ENCODE data around the gene TTC28.

DNA sequence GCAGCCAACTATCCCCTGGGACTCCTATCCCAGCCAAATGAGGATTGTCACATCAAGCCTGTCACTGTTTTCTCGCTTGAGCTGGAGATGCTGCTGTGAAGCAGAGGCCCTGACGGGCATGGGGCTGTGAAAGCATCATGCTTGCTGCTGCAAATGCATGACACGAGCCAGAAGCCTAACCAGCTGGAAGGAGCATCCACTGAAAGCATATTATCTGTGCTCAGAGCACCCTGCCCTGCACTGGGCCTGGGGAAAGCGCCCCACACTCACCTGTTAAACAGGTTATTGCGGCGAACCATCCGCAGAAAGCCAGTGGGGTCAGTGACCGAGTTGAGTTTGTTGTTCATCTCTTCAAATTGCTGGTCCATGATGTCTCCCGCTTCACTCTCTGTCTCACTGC lies 649.7 kb downstream of the TTC28 start:
- TF ChIP-seq, protein P1, sequence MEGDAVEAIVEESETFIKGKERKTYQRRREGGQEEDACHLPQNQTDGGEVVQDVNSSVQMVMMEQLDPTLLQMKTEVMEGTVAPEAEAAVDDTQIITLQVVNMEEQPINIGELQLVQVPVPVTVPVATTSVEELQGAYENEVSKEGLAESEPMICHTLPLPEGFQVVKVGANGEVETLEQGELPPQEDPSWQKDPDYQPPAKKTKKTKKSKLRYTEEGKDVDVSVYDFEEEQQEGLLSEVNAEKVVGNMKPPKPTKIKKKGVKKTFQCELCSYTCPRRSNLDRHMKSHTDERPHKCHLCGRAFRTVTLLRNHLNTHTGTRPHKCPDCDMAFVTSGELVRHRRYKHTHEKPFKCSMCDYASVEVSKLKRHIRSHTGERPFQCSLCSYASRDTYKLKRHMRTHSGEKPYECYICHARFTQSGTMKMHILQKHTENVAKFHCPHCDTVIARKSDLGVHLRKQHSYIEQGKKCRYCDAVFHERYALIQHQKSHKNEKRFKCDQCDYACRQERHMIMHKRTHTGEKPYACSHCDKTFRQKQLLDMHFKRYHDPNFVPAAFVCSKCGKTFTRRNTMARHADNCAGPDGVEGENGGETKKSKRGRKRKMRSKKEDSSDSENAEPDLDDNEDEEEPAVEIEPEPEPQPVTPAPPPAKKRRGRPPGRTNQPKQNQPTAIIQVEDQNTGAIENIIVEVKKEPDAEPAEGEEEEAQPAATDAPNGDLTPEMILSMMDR (IDR thresholded peaks at IDR 0.05 in 2 of 3, conservative IDR thresholded peaks at IDR 0.05 in 1 of 3; ENCODE audit: borderline replicate concordance in 1 of 3, insufficient read depth in 1 of 3, low read depth in 2 of 3, low read length in 2 of 3), result no peak
- TF ChIP-seq RAD21 (IDR thresholded peaks at IDR 0.05; ENCODE audit: low read depth), result no peak
- no peak for TF ChIP-seq CEBPB (IDR thresholded peaks at IDR 0.05; ENCODE audit: low read depth)
- TF ChIP-seq SP1 (IDR thresholded peaks at IDR 0.05; ENCODE audit: low read depth), result no peak
